Colon (tissue), 2 donors: ENCODE data around the gene ANO10.
"Not testable (repeated sequence)": the region's sequence is repeated elsewhere in the genome, so short reads cannot be mapped to it uniquely, and the experiment has no call there.

ENCODE experiments used
- FAIRE-seq: peaks from 2 replicates; lab custom pipeline; 2012; peaks lifted over from hg19 to GRCh38; lab: Jason Lieb, UNC
- donor health status: control.
- donor health status: control.

ANO10 gene, protein sequence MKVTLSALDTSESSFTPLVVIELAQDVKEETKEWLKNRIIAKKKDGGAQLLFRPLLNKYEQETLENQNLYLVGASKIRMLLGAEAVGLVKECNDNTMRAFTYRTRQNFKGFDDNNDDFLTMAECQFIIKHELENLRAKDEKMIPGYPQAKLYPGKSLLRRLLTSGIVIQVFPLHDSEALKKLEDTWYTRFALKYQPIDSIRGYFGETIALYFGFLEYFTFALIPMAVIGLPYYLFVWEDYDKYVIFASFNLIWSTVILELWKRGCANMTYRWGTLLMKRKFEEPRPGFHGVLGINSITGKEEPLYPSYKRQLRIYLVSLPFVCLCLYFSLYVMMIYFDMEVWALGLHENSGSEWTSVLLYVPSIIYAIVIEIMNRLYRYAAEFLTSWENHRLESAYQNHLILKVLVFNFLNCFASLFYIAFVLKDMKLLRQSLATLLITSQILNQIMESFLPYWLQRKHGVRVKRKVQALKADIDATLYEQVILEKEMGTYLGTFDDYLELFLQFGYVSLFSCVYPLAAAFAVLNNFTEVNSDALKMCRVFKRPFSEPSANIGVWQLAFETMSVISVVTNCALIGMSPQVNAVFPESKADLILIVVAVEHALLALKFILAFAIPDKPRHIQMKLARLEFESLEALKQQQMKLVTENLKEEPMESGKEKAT

GRCh38 chr3:43621656-43622432 lies at the start of gene ANO10:
Gene ANO10 (minus strand): TSS chr3:43622011. CDS start chr3:43605852, 16,159 bp downstream.
- no peak for FAIRE-seq

DNA sequence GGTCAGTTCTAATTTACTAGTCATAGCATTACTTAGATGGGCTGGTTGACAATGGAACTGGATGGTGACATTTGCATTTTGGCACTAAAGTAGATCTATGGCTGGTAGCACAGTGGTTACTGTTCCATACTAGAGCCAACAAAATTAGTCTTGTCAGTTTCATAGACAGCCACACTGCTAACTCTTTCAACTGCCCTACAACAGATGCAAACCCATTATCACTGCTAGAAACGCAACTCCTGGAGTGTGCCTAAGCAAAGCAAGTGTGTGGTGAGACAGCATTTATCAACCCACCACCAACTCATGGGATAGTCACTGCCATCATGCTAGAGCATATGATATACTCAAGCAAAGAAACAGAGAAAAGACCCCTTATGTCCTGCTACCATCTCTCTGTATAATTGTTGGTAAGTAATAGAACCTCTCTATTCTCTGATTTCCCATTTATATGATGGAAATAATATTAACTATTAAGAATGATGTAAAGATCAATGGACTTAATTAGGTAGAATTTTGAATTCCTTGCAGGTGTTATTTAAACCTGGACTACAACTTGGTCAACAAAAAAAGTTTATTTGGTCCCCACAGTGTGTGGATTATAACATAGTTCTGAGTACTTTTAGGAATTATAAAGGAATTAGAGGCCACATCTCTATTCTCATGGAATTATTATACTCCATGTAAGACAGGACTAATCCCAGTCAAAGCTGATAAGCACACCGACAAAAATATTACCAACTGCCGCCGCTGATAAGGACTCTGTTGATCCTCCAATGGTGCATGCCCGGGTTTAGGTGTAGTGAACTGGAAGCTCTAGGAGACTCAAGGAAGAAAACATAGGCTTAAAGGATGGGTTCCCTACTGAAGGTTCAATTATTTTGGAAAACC lies 49.1 kb upstream of the ANO10 start:
- no peak for FAIRE-seq

GRCh38 chr3:43665011-43665410 lies 43.2 kb upstream of the ANO10 start:
- FAIRE-seq = not testable (repeated sequence)

DNA sequence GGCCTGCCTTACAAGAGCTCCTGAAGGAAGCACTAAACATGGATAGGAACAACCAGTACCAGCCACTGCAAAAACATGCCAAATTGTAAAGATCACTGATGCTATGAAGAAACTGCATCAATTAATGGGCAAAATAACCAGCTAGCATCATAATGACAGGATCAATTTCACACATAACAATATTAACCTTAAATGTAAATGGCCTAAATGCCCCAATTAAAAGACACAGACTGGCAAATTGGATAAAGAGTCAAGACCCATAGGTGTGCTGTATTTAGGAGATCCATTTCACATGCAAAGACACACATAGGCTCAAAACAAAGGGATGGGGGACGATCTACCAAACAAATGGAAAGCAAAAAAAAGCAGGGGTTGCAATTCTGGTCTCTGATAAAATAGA lies 39.6 kb upstream of the ANO10 start:
- not testable (repeated sequence) for FAIRE-seq

GRCh38 chr3:43659250-43659880 lies 37.6 kb upstream of the ANO10 start:
- no peak for FAIRE-seq

- FAIRE-seq = not testable (repeated sequence)
Observed at GRCh38 chr3:43656390-43656789, 34.6 kb upstream of the ANO10 start.

DNA sequence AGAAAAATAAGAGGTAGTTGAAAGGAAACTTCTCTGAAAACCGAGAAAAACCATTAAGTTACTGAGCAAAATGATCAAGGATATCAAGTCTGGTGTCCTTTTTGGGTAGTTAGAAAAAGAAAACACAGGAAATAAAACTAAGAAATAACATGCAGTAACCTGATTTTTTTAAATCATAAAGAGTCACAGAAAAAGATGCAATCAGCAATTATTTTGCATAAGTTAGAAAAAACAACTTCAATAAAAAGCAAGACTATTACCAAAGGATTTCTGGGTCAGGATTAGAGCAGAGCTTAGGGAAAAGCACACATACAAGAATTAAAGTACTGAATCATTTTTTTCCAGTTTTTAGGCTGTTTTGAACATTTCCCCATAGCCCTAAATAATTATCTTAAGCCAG lies 28.5 kb upstream of the ANO10 start:
- FAIRE-seq = no peak

DNA sequence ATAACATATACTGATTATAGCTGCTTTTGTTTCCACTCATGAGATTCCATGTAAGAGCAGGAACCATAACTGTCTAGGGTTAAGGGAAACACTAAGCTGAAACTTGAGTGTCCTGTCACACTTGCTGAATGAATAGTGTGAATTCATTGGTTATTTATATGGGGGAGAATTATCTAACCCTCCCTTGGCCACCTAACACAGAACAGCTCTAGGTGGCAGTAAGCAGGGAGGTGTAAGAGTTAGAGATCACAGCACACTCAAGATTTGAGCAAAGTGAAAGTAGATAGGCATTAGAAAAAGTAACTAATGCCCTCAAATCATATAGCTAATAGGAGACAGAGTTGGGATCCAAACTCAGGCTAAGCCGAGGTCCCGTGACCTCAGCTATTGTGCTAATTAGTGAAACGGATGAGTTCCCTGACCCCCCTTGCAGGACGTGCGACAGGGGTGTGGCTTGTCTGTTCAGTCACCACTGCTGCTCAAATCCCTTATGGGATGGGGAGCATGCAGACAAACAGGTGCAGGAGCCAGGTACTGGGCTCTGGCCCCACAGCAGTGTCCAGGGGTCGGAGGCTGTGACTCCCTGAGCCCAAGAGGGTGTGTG lies 27.7 kb upstream of the ANO10 start:
- FAIRE-seq = no peak

GRCh38 chr3:43648957-43649356 lies 27.1 kb upstream of the ANO10 start:
- FAIRE-seq = no peak

GRCh38 chr3:43647331-43648166 lies 25.7 kb upstream of the ANO10 start:
- no peak for FAIRE-seq

- no peak for FAIRE-seq
Observed at GRCh38 chr3:43644443-43644842, 22.6 kb upstream of the ANO10 start.

GRCh38 chr3:43641306-43642114 lies 19.7 kb upstream of the ANO10 start:
- no peak for FAIRE-seq

DNA sequence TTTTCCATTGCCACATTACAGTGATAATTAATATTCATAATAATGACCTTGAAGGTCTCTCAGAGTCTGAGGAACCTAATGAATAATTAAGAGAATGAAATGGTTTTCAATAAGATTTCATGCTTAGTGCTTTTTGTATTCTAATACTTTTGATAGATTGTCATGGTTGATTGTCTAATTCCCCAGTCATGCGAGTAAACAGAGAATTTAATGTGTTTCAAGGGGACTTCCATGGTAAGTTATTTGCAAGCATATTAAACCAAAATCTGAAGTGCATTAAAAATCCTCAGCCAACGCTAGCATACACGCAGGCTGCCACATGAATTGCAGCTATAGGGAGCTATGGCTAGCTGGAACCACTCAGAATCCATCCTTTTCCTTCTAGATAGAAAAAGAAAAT lies 18.9 kb upstream of the ANO10 start:
- no peak for FAIRE-seq

DNA sequence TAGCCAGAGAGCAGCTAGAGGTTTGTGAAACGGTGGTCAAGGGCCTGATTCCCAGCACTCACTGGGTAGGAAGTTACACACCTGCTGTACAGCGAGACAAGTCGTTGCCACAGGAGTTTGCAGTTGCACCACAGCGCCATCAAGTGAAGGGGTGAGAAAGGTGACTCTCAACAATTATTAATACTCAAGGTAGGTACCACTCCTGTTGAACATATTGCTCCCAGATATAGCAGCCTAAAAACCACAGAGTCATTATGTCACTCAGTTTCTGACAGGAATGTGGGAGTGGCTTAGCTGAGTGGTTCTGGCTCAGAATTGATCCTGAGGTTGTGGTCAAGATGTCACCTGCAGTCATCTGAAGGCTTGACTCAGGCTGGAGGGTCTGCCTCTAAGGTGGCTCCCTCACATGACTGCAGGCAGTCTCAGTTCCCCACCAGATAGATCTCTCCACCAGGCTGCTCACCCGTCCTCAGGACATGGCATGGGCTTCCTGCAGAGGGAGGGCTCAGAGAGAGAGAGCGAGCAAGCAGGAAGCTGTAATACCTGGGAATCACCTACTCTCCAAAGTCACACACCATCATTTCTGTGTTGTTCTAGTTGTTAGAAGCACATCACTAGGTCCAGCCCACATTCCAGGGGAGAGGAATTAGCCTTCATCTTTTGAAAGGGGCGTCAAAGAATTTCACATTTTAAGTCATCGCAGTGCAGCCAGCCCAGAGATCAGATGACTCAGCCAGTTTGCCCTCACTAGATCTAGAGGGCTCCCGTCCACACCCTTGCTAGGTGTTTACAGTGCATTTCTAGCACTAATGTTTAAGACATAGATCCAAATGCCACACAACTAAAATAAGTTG lies 17.0 kb upstream of the ANO10 start:
- FAIRE-seq = no peak

DNA sequence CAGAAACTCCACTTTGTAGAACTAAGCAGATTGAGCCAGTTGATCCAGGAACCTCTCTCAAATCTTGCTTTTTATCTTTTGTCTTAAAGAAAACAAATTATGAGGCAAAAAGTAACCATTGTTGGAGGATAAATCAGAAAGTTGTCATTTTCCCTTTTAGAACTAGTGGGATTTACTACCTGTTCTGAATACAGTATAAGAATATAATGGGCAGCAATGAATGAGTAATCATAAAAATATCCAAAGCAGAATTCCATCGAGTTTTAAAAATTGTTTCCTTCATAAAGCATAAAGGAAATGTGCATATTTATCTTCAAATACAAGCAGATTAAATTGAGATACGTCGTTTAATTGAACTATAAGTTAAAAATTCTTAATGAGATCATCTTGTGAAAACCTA lies 15.9 kb upstream of the ANO10 start:
- no peak for FAIRE-seq

GRCh38 chr3:43632986-43633385 lies 11.2 kb upstream of the ANO10 start:
- FAIRE-seq = no peak

GRCh38 chr3:43632269-43632733 lies 10.5 kb upstream of the ANO10 start:
- no peak for FAIRE-seq

DNA sequence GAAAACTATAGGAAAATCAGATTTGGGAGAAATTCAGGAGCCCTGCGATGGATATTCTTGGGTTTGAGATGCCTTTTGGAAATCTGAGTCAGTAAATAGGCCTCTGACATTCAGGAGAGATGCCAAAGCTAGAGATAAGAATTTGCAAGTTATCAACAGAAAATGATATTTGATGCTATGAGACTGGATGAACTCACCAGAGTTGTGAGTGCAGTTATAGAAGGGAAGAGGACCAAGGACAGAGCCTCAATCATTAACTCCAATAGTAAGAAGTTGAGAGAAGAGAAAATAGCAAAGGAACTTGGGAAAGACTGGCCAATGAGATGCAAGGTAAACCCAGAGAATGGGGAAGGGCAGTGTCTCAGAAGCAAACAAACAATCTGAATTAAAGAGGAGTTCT lies 7.9 kb upstream of the ANO10 start:
- FAIRE-seq = no peak
